H9 (cell line): ENCODE results near the gene FAM237B. TPM values are rescaled to one million over a fixed set of nuclear protein-coding genes. Genes with fewer than 3 reads are reported as not detected.

Source experiments
- DNase-seq: peaks from one replicate; pipeline ENCODE4 v3.0.0-alpha.2; 2017
- H2AFZ ChIP-seq: one replicate; pipeline ENCODE4 v1.6.1; 2013; ENCODE audit warnings: mild to moderate bottlenecking, low read length, control low read depth, moderate library complexity
- H2AK5ac ChIP-seq: 2 replicates; pipeline ENCODE4 v1.6.1; 2013; ENCODE audit warnings: low read length, control low read depth, mixed read lengths; ENCODE audit not compliant: insufficient read length
- H2BK120ac ChIP-seq: one replicate; pipeline ENCODE4 v1.6.1; 2013; ENCODE audit warnings: low read depth, mild to moderate bottlenecking, low read length, control low read depth, inconsistent platforms; ENCODE audit not compliant: poor library complexity, severe bottlenecking
- H2BK12ac ChIP-seq: 2 replicates; pipeline ENCODE4 v1.6.1; 2013; ENCODE audit warnings: low read length, control low read depth, mixed read lengths, low read depth; ENCODE audit not compliant: insufficient read length
- H2BK15ac ChIP-seq: 2 replicates; pipeline ENCODE4 v1.6.1; 2013; ENCODE audit warnings: low read depth, low read length, control low read depth
- H2BK20ac ChIP-seq: one replicate; pipeline ENCODE4 v1.6.1; 2013; ENCODE audit warnings: low read depth, mild to moderate bottlenecking, low read length, control low read depth, inconsistent platforms; ENCODE audit not compliant: poor library complexity, severe bottlenecking
- H2BK5ac ChIP-seq: 2 replicates; pipeline ENCODE4 v1.6.1; 2013; ENCODE audit warnings: low read length, control low read depth, mixed read lengths; ENCODE audit not compliant: insufficient read length
- H3K14ac ChIP-seq: 2 replicates; pipeline ENCODE4 v1.6.1; 2013; ENCODE audit warnings: low read length, control low read depth; ENCODE audit not compliant: insufficient read depth
- H3K18ac ChIP-seq: 2 replicates; pipeline ENCODE4 v1.6.1; 2013; ENCODE audit warnings: low read depth, mild to moderate bottlenecking, mixed read lengths, low read length, control low read depth; ENCODE audit not compliant: insufficient read length
- H3K23ac ChIP-seq: 2 replicates; pipeline ENCODE4 v1.6.1; 2013; ENCODE audit warnings: low read length, control low read depth, mixed read lengths, low read depth; ENCODE audit not compliant: insufficient read length
- H3K23me2 ChIP-seq: 2 replicates; pipeline ENCODE4 v1.6.1; 2013; ENCODE audit warnings: low read depth, mild to moderate bottlenecking, mixed read lengths, low read length, control low read depth; ENCODE audit not compliant: insufficient read length, poor library complexity, severe bottlenecking
- H3K27ac ChIP-seq: 2 replicates; pipeline ENCODE4 v1.5.1; 2013; ENCODE audit warnings: low read length, control low read depth, mixed read lengths, low read depth; ENCODE audit not compliant: insufficient read length
- H3K27me3 ChIP-seq: 2 replicates; pipeline ENCODE4 v1.6.1; 2013; ENCODE audit warnings: low read length, control low read depth, inconsistent platforms; ENCODE audit not compliant: insufficient read depth
- H3K4ac ChIP-seq: 2 replicates; pipeline ENCODE4 v1.6.1; 2013; ENCODE audit warnings: low read depth, mild to moderate bottlenecking, control low read depth, inconsistent platforms, low read length, moderate library complexity
- H3K4me1 ChIP-seq: 2 replicates; pipeline ENCODE4 v1.6.1; 2013; ENCODE audit warnings: low read length, control low read depth, inconsistent platforms; ENCODE audit not compliant: insufficient read depth
- H3K4me2 ChIP-seq: 2 replicates; pipeline ENCODE4 v1.6.1; 2013; ENCODE audit warnings: low read length, control low read depth, mixed read lengths; ENCODE audit not compliant: insufficient read length, insufficient read depth
- H3K56ac ChIP-seq: 2 replicates; pipeline ENCODE4 v1.6.1; 2013; ENCODE audit warnings: low read depth, mild to moderate bottlenecking, mixed read lengths, low read length, control low read depth; ENCODE audit not compliant: insufficient read length
- H3K79me1 ChIP-seq: 2 replicates; pipeline ENCODE4 v1.6.1; 2013; ENCODE audit warnings: low read depth, mild to moderate bottlenecking, moderate library complexity, low read length, control low read depth, inconsistent platforms; ENCODE audit not compliant: insufficient read depth, poor library complexity, severe bottlenecking
- H3K79me2 ChIP-seq: 2 replicates; pipeline ENCODE4 v1.6.1; 2013; ENCODE audit warnings: low read length, control low read depth, inconsistent platforms; ENCODE audit not compliant: insufficient read depth
- H3K9ac ChIP-seq: 2 replicates; pipeline ENCODE4 v1.6.1; 2013; ENCODE audit warnings: low read length, control low read depth, mixed read lengths; ENCODE audit not compliant: insufficient read length; ENCODE audit errors: extremely low read depth
- H3K9me3 ChIP-seq: one replicate; pipeline ENCODE4 v1.6.1; 2013; ENCODE audit warnings: low read depth, low read length, inconsistent platforms; ENCODE audit not compliant: control insufficient read depth
- H3T11ph ChIP-seq: one replicate; pipeline ENCODE4 v1.6.1; 2013; ENCODE audit warnings: mild to moderate bottlenecking, low read length, control low read depth, inconsistent platforms
- H4K20me1 ChIP-seq: one replicate; pipeline ENCODE4 v1.6.1; 2013; ENCODE audit not compliant: control insufficient read depth, insufficient read length, insufficient read depth
- H4K5ac ChIP-seq: 2 replicates; pipeline ENCODE4 v1.6.1; 2013; ENCODE audit warnings: low read depth, mild to moderate bottlenecking, mixed read lengths, low read length, control low read depth; ENCODE audit not compliant: insufficient read length
- H4K8ac ChIP-seq: replicated peaks from 2 replicates; pipeline ENCODE4 v1.6.1; 2013; ENCODE audit warnings: low read length, control low read depth, mixed read lengths, low read depth; ENCODE audit not compliant: insufficient read length
- H4K91ac ChIP-seq: 2 replicates; pipeline ENCODE4 v1.6.1; 2013; ENCODE audit warnings: low read depth, mild to moderate bottlenecking, moderate library complexity, mixed read lengths, low read length, control low read depth; ENCODE audit not compliant: insufficient read length
- H3K27ac Mint-ChIP-seq, 3 experiments: 2 replicates in 2 of 3; 3 replicates in 1 of 3; pipeline ENCODE4 v1.8.0; 2020 to 2021; ENCODE audit warnings: mixed read lengths in 3 of 3, mild to moderate bottlenecking in 1 of 3, moderate library complexity in 1 of 3
- H3K27me3 Mint-ChIP-seq: 2 replicates; pipeline ENCODE4 v1.8.0; 2021; ENCODE audit warnings: low read depth, mild to moderate bottlenecking, moderate library complexity, mixed read lengths
- H3K36me3 Mint-ChIP-seq, 3 experiments: 2 replicates in 2 of 3; 3 replicates in 1 of 3; pipeline ENCODE4 v1.8.0; 2020 to 2021; ENCODE audit warnings: low read depth in 3 of 3, mixed read lengths in 3 of 3; ENCODE audit not compliant: insufficient read depth in 1 of 3
- H3K4me1 Mint-ChIP-seq, 2 experiments: 2 replicates each; pipeline ENCODE4 v1.8.0; 2020; ENCODE audit warnings: mixed read lengths in 2 of 2
- H3K4me3 Mint-ChIP-seq, 2 experiments: 2 replicates in 1 of 2; 3 replicates in 1 of 2; pipeline ENCODE4 v1.8.0; 2020 to 2021; ENCODE audit warnings: mild to moderate bottlenecking in 2 of 2, mixed read lengths in 2 of 2, moderate library complexity in 1 of 2
- H3K9me3 Mint-ChIP-seq, 2 experiments: 2 replicates in 1 of 2; 3 replicates in 1 of 2; pipeline ENCODE4 v1.8.0; 2020; ENCODE audit warnings: mild to moderate bottlenecking in 2 of 2, mixed read lengths in 2 of 2, moderate library complexity in 1 of 2
- total RNA-seq: library from RNA; stranded (reverse); gene quantifications from 2 replicates; pipeline ENCODE4 v1.2.1, GENCODE V29; 2021
- TF ChIP-seq, protein P1 (sequence below): fragments of 200-600 bp; sonication (generic); conservative IDR thresholded peaks from 3 replicates; pipeline ENCODE4 v1.8.0; 2021; ENCODE audit warnings: antibody characterized with exemption, mild to moderate bottlenecking

The FAM237B gene
- total RNA-seq, 1 experiment from 2014 or later, result not detected

DNA sequence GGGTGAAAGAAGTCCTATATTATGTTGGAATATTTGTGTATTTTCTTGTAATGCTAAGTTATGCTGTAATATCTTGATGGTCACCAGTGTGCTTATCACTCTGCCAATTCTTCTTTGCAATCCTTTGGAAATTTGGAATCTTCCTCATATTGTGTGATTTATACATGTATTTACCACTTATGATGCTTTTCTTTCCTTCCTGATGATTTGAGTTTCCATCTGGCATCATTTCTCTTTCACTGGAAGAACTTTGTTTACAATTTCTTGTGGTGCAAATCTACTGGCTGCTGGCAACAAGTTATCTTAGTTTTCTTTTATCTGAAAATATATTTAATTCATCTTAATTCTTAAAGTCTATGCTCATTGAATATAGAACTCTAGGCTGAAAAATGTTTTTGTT, 46.9 kb downstream of the FAM237B start:
- Histone ChIP-seq H3K18ac (no peak overlapping the region), H2BK20ac (no peak overlapping the region), H3K23me2 (no peaks in the 10 kb centered on the region), H2AFZ (no peak overlapping the region), H4K8ac (no peak overlapping the region), H3K9ac (no peak overlapping the region), H3K9me3 (no peaks in the 10 kb centered on the region), H3K23ac (no peak overlapping the region), H3K14ac (no peak overlapping the region), H3K4me2 (no peak overlapping the region), H3K27me3 (no peaks in the 10 kb centered on the region), H4K91ac (no peak overlapping the region), H3K4ac (no peak overlapping the region), H3K79me2 (no peaks in the 10 kb centered on the region), H3K79me1 (no peaks in the 10 kb centered on the region), H2AK5ac (no peak overlapping the region), H2BK15ac (no peak overlapping the region), H4K20me1 (no peaks in the 10 kb centered on the region), H3K56ac (no peak overlapping the region), H3K4me1 (no peaks in the 10 kb centered on the region), H2BK120ac (no peak overlapping the region), H2BK5ac (no peak overlapping the region), H3T11ph (no peak overlapping the region), H4K5ac (no peak overlapping the region), H3K27ac (no peak overlapping the region), H2BK12ac (no peak overlapping the region)
- TF ChIP-seq, protein P1, sequence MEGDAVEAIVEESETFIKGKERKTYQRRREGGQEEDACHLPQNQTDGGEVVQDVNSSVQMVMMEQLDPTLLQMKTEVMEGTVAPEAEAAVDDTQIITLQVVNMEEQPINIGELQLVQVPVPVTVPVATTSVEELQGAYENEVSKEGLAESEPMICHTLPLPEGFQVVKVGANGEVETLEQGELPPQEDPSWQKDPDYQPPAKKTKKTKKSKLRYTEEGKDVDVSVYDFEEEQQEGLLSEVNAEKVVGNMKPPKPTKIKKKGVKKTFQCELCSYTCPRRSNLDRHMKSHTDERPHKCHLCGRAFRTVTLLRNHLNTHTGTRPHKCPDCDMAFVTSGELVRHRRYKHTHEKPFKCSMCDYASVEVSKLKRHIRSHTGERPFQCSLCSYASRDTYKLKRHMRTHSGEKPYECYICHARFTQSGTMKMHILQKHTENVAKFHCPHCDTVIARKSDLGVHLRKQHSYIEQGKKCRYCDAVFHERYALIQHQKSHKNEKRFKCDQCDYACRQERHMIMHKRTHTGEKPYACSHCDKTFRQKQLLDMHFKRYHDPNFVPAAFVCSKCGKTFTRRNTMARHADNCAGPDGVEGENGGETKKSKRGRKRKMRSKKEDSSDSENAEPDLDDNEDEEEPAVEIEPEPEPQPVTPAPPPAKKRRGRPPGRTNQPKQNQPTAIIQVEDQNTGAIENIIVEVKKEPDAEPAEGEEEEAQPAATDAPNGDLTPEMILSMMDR, result no peak
- Mint-ChIP-seq H3K27ac (no peak overlapping the region), H3K9me3 (no peaks in the 10 kb centered on the region), H3K27me3 (no peaks in the 10 kb centered on the region), H3K4me1 (no peaks in the 10 kb centered on the region), H3K36me3 (no peaks in the 10 kb centered on the region), H3K4me3 (no peak overlapping the region)
- DNase-seq, result no peak
